ENCODE measurements around the gene C1orf185. TPM values are rescaled to one million over a fixed set of nuclear protein-coding genes. Genes with fewer than 3 reads are reported as not detected.
"Not testable (repeated sequence)": the region's sequence is repeated elsewhere in the genome, so short reads cannot be mapped to it uniquely, and the experiment has no call there.

Gene C1orf185
- total RNA-seq, 1 experiment from 2014 or later: not detected

GRCh38 chr1:51156752-51157151, 54.7 kb downstream of the C1orf185 start:
- Mint-ChIP-seq H3K9me3 (ENCODE audit: unreplicated experiment) (peaks cover 10% of the 10 kb centered on the region), H3K27ac (ENCODE audit: unreplicated experiment) (no peak overlapping the region), H3K36me3 (ENCODE audit: insufficient read depth, unreplicated experiment) (no peaks in the 10 kb centered on the region), H3K4me3 (ENCODE audit: unreplicated experiment) (no peak overlapping the region), H3K4me1 (ENCODE audit: low read depth, unreplicated experiment) (no peaks in the 10 kb centered on the region), H3K27me3 (ENCODE audit: insufficient read depth, unreplicated experiment) (peaks cover 14% of the 10 kb centered on the region)
- no peaks in the 10 kb centered on the region for H3K9me3 ChIP-seq
- POLR2A ChIA-PET: no interaction called here
- H3K27me3 ChIP-seq (replicated peaks; ENCODE audit: control insufficient read depth, insufficient read depth, low read length): no peaks in the 10 kb centered on the region
- no peaks in the 10 kb centered on the region for H3K36me3 ChIP-seq (ENCODE audit: control insufficient read depth, insufficient read depth, low read length)
- intact Hi-C loops (cut with micrococcal nuclease; ENCODE audit: unreplicated experiment): no loop called here
- H3K4me3 ChIP-seq (ENCODE audit: low read depth, low read length): no peak overlapping the region
- no peak for DNase-seq
- BruUV-seq (replicated peaks): no TSS peak
- CTCF ChIA-PET: no interaction called here
- TF ChIP-seq, protein P1, sequence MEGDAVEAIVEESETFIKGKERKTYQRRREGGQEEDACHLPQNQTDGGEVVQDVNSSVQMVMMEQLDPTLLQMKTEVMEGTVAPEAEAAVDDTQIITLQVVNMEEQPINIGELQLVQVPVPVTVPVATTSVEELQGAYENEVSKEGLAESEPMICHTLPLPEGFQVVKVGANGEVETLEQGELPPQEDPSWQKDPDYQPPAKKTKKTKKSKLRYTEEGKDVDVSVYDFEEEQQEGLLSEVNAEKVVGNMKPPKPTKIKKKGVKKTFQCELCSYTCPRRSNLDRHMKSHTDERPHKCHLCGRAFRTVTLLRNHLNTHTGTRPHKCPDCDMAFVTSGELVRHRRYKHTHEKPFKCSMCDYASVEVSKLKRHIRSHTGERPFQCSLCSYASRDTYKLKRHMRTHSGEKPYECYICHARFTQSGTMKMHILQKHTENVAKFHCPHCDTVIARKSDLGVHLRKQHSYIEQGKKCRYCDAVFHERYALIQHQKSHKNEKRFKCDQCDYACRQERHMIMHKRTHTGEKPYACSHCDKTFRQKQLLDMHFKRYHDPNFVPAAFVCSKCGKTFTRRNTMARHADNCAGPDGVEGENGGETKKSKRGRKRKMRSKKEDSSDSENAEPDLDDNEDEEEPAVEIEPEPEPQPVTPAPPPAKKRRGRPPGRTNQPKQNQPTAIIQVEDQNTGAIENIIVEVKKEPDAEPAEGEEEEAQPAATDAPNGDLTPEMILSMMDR (IDR thresholded peaks at IDR 0.05; ENCODE audit: insufficient read depth in 1 of 2, low read depth in 1 of 2, low read length in 1 of 2, severe bottlenecking in 1 of 2, unreplicated experiment in 1 of 2): no peak
- no peaks in the 10 kb centered on the region for H3K4me1 ChIP-seq

DNA sequence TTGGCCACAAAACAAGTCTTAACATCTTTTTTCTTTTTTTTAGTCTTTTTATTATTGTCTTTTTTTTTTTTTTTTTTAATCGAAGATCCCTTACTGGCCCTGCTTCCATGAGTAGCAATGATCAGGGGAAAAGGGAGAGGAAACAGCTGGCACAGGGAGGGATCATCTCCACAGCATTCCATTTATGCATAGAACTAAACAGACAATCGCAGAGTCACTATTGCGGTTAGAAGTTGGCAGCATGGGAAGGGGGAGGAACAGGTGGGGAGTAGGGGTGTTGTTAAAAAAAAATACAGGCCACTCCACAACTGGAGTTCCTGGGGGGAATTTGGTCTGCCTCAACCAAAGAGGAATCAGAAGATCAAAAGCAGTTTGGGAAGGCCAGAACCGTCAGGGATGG, 55.4 kb downstream of the C1orf185 start:
- no peaks in the 10 kb centered on the region for H3K36me3 Mint-ChIP-seq (ENCODE audit: insufficient read depth, unreplicated experiment)
- H3K4me1 Mint-ChIP-seq (ENCODE audit: low read depth, unreplicated experiment): no peaks in the 10 kb centered on the region
- intact Hi-C loops (cut with micrococcal nuclease; ENCODE audit: unreplicated experiment): no loop called here
- peaks cover 10% of the 10 kb centered on the region for H3K9me3 Mint-ChIP-seq (ENCODE audit: unreplicated experiment)
- Histone ChIP-seq H3K27me3 (replicated peaks; ENCODE audit: control insufficient read depth, insufficient read depth, low read length) (no peaks in the 10 kb centered on the region), H3K4me1 (no peaks in the 10 kb centered on the region), H3K36me3 (ENCODE audit: control insufficient read depth, insufficient read depth, low read length) (no peaks in the 10 kb centered on the region), H3K9me3 (no peaks in the 10 kb centered on the region), H3K4me3 (ENCODE audit: low read depth, low read length) (no peak overlapping the region)
- no TSS peak for BruUV-seq (replicated peaks)
- DNase-seq: no peak
- TF ChIP-seq, protein P1 (IDR thresholded peaks at IDR 0.05; ENCODE audit: insufficient read depth in 1 of 2, low read depth in 1 of 2, low read length in 1 of 2, severe bottlenecking in 1 of 2, unreplicated experiment in 1 of 2): no peak
- H3K27ac Mint-ChIP-seq (ENCODE audit: unreplicated experiment): no peak overlapping the region
- H3K27me3 Mint-ChIP-seq (ENCODE audit: insufficient read depth, unreplicated experiment): peaks cover 14% of the 10 kb centered on the region
- POLR2A ChIA-PET: no interaction called here
- CTCF ChIA-PET: no interaction called here
- H3K4me3 Mint-ChIP-seq (ENCODE audit: unreplicated experiment): no peak overlapping the region

- Mint-ChIP-seq H3K27ac (ENCODE audit: unreplicated experiment) (no peak overlapping the region), H3K27me3 (ENCODE audit: insufficient read depth, unreplicated experiment) (peaks cover 14% of the 10 kb centered on the region), H3K4me1 (ENCODE audit: low read depth, unreplicated experiment) (no peaks in the 10 kb centered on the region), H3K9me3 (ENCODE audit: unreplicated experiment) (peaks cover 10% of the 10 kb centered on the region), H3K36me3 (ENCODE audit: insufficient read depth, unreplicated experiment) (no peaks in the 10 kb centered on the region), H3K4me3 (ENCODE audit: unreplicated experiment) (no peak overlapping the region)
- ChIA-PET CTCF (no interaction called here), POLR2A (no interaction called here)
- TF ChIP-seq, protein P1 (IDR thresholded peaks at IDR 0.05; ENCODE audit: insufficient read depth in 1 of 2, low read depth in 1 of 2, low read length in 1 of 2, severe bottlenecking in 1 of 2, unreplicated experiment in 1 of 2): no peak
- H3K4me1 ChIP-seq: no peaks in the 10 kb centered on the region
- intact Hi-C loops (cut with micrococcal nuclease; ENCODE audit: unreplicated experiment): no loop called here
- DNase-seq: no peak
- BruUV-seq (replicated peaks): no TSS peak
- no peaks in the 10 kb centered on the region for H3K9me3 ChIP-seq
- H3K27me3 ChIP-seq (replicated peaks; ENCODE audit: control insufficient read depth, insufficient read depth, low read length): no peaks in the 10 kb centered on the region
- no peak overlapping the region for H3K4me3 ChIP-seq (ENCODE audit: low read depth, low read length)
- no peaks in the 10 kb centered on the region for H3K36me3 ChIP-seq (ENCODE audit: control insufficient read depth, insufficient read depth, low read length)
These were observed 56.2 kb downstream of the C1orf185 start for GRCh38 chr1:51158263-51158662.

GRCh38 chr1:51162560-51162959, 60.5 kb downstream of the C1orf185 start:
- BruUV-seq (replicated peaks); H3K9me3 ChIP-seq; H3K4me3 Mint-ChIP-seq (ENCODE audit: unreplicated experiment); H3K4me1 Mint-ChIP-seq (ENCODE audit: low read depth, unreplicated experiment); H3K27ac Mint-ChIP-seq (ENCODE audit: unreplicated experiment); H3K4me1 ChIP-seq; POLR2A ChIA-PET; H3K27me3 ChIP-seq (replicated peaks; ENCODE audit: control insufficient read depth, insufficient read depth, low read length); H3K36me3 Mint-ChIP-seq (ENCODE audit: insufficient read depth, unreplicated experiment); H3K36me3 ChIP-seq (ENCODE audit: control insufficient read depth, insufficient read depth, low read length); H3K4me3 ChIP-seq (ENCODE audit: low read depth, low read length); CTCF ChIA-PET; H3K27me3 Mint-ChIP-seq (ENCODE audit: insufficient read depth, unreplicated experiment); H3K9me3 Mint-ChIP-seq (ENCODE audit: unreplicated experiment); DNase-seq; intact Hi-C loops (cut with micrococcal nuclease; ENCODE audit: unreplicated experiment): not testable (repeated sequence)
